Measurements from ENCODE around the gene CUX1. TPM values are rescaled to one million over a fixed set of nuclear protein-coding genes. Genes with fewer than 3 reads are reported as not detected.

CUX1 gene
- total RNA-seq, 1 donor from 2014 or later, result 101 TPM

DNA sequence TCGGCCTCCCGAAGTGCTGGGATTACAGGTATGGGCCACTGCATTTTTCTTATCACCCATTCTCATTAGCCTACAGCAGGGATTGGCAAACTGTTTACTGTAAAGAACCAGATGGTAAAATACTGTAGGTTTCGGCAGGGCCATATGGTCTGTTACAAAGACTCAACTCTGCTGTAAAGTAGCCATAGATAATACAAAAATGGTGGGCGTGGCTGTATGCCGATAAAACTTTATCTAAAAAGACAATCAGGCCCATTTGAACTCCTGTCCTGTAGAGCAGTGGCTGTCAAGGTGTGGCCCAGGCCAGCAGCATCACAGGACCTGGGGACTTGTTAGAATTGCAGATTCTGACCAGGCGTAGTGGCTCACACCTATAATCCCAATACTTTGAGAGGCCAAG is 134.3 kb downstream of the CUX1 start:
- intact Hi-C loops (cut with DNase I), result loop anchor here (2.0 to 10.0 kb wide), 4 partner anchors 17 to 173 kb away; partner anchors contain the start of gene CUX1
- H3K27ac ChIP-seq, result no peak overlapping the region

DNA sequence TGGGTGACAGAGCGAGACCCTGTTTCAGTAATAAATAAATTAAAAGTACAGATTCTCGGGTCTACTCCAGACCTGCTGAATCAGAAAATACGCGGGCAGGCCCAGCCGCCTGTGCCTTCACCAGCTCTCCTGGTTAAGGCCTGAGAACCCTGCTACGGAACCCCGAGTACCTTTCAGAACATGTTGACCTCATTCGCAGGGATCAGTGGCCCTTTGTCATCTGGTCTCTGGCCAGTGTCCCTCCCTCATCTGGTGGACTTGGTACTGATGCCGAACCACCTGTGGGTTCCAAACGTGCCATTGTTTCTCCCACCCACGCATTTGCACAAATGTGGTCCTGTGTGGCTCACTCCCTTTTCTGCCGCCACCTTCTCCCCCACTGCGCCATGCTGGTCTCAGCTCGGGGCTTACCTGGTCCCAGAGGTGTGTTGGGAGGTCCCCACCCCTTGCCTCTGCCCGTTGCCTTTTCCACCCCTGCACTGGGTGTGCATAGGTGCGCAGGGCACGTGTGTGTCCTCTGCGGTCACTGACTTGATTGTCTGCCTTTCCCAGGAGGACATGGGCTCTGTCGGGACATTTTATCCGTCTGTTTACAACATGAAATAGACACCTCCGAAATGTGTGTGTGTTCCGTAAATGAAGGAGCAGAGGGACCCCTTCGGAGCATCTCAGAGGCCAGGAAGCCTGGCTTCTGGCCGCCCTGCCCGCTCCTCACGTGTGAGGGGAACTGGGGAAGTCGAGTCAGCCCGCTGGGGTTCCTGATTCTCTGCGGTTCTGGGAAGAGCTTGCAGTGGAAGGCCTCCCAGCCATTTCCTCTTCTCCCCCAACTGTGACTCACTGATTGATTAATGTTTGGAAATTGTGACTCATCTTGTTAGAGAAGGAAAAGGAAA is 135.2 kb downstream of the CUX1 start:
- H3K9me3 ChIP-seq, result no peaks in the 10 kb centered on the region
- no peaks in the 10 kb centered on the region for H3K36me3 ChIP-seq
- H3K4me1 ChIP-seq, result peaks cover 4 to 32% of the 10 kb centered on the region in 2 donors
- intact Hi-C loops (cut with DNase I), result loop anchor here (2.0 to 10.0 kb wide), 4 partner anchors 18 to 172 kb away; partner anchors contain the start of gene CUX1
- TF ChIP-seq, protein P1, sequence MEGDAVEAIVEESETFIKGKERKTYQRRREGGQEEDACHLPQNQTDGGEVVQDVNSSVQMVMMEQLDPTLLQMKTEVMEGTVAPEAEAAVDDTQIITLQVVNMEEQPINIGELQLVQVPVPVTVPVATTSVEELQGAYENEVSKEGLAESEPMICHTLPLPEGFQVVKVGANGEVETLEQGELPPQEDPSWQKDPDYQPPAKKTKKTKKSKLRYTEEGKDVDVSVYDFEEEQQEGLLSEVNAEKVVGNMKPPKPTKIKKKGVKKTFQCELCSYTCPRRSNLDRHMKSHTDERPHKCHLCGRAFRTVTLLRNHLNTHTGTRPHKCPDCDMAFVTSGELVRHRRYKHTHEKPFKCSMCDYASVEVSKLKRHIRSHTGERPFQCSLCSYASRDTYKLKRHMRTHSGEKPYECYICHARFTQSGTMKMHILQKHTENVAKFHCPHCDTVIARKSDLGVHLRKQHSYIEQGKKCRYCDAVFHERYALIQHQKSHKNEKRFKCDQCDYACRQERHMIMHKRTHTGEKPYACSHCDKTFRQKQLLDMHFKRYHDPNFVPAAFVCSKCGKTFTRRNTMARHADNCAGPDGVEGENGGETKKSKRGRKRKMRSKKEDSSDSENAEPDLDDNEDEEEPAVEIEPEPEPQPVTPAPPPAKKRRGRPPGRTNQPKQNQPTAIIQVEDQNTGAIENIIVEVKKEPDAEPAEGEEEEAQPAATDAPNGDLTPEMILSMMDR (IDR thresholded peaks at IDR 0.05), result no peak
- no peak overlapping the region for H3K4me3 ChIP-seq
- no peaks in the 10 kb centered on the region for H3K27me3 ChIP-seq
- peak overlapping the region; percentile 58 to 82 for H3K27ac ChIP-seq
- DNase-seq (ENCODE audit: low spot score in 2 of 2), result peak in 1 of 2 donors; percentile 77

More for the DNA sequence above, 134.3 kb downstream of the CUX1 start:
- TF ChIP-seq, protein P1 (IDR thresholded peaks at IDR 0.05), result no peak
- Histone ChIP-seq H3K4me3 (no peak overlapping the region), H3K36me3 (no peaks in the 10 kb centered on the region), H3K9me3 (no peaks in the 10 kb centered on the region), H3K4me1 (peaks cover 4 to 32% of the 10 kb centered on the region in 2 donors), H3K27me3 (no peaks in the 10 kb centered on the region)
- no peak for DNase-seq (ENCODE audit: low spot score in 2 of 2)

DNA sequence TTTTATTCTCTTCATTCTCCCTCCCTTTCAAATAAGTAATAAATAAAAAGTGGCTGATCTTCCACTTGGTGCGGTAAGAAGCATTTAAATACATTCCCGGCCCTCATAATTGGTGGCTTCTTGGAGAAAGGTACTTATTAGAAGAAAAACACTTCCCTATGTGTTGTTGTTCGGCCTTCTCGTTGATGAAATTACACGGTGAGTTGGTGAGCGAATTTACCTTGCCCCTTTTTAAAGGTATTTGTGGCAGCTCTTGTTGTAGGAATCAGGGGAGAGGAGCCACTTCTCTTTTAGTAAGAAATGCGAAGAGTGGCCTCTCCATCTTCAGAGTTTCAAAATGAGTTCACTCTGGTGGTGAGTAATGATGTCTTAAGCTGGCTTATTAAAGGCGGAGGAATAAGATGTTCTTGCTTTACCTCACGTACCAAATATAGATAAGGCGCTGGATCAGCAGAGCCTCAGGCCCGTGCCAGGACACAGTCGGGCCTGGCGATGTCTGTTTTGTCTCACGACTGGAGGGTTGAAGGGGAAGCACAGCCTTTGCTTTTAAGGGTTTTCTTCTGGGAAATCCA is 135.9 kb downstream of the CUX1 start:
- Histone ChIP-seq H3K36me3 (no peaks in the 10 kb centered on the region), H3K4me3 (no peak overlapping the region), H3K4me1 (peaks cover 4 to 31% of the 10 kb centered on the region in 2 donors), H3K27me3 (no peaks in the 10 kb centered on the region), H3K9me3 (no peaks in the 10 kb centered on the region), H3K27ac (peak overlapping the region; percentile 58 to 82)
- intact Hi-C loops (cut with DNase I), result loop anchor here (2.0 to 10.0 kb wide), 4 partner anchors 19 to 171 kb away; partner anchors contain the start of gene CUX1
- TF ChIP-seq, protein P1 (IDR thresholded peaks at IDR 0.05), result no peak
- DNase-seq (ENCODE audit: low spot score in 2 of 2), result peak in 1 of 2 donors; percentile 83

DNA sequence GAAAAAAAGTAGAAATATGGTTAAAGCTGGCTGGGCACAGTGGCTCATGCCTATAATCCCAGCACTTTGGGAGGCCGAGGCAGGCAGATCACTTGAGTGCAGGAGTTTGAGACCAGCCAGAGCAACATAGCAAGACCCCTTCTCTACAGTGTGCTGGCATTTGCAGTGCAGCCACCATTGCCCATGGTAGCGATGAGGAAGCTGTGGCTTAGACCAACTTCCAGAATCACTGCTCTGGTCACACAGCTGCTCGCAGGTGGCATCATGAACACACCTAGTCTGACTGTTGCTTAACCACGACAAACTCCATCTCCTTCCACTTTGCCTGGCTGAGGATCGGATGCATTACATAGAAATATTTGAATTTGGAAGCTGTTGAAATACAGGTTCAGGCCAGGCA is 137.1 kb downstream of the CUX1 start:
- H3K27me3 ChIP-seq, result no peaks in the 10 kb centered on the region
- H3K36me3 ChIP-seq, result no peaks in the 10 kb centered on the region
- DNase-seq (ENCODE audit: low spot score in 2 of 2), result no peak
- H3K4me3 ChIP-seq, result no peak overlapping the region
- peak overlapping the region in 1 of 2 donors; percentile 58 for H3K27ac ChIP-seq
- TF ChIP-seq, protein P1 (IDR thresholded peaks at IDR 0.05), result no peak
- no peaks in the 10 kb centered on the region for H3K9me3 ChIP-seq
- intact Hi-C loops (cut with DNase I), result loop anchor here (5.0 to 10.0 kb wide), 3 partner anchors 72 to 170 kb away; partner anchors contain the start of gene CUX1
- peaks cover 4 to 27% of the 10 kb centered on the region in 2 donors for H3K4me1 ChIP-seq

DNA sequence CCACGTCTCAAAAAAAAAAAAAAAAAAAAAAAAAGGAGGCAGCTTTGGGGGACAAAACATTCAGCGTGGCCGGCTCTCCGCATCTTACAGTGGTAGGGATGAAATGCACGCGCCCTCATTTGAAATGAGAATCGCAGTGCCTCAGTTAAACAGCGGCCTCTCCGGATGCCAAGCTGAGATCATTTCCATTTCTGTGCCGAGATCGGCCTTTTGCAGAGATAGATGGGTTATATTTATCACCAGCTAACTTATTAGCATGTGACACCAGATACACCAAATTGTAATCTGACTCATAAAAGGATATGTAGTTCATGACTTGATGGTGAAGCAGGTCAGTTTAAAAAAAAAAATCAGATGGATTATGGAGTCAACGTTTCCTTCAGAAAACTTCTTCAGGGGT is 138.7 kb downstream of the CUX1 start:
- H3K27me3 ChIP-seq, result no peaks in the 10 kb centered on the region
- intact Hi-C loops (cut with DNase I), result loop anchor here (5.0 to 10.0 kb wide), 2 partner anchors 56 to 169 kb away; no protein-coding TSS in a partner anchor
- H3K36me3 ChIP-seq, result no peaks in the 10 kb centered on the region
- TF ChIP-seq, protein P1 (IDR thresholded peaks at IDR 0.05), result no peak
- no peak overlapping the region for H3K4me3 ChIP-seq
- H3K4me1 ChIP-seq, result peaks cover 4 to 22% of the 10 kb centered on the region in 2 donors
- DNase-seq (ENCODE audit: low spot score in 2 of 2), result no peak
- no peak overlapping the region for H3K27ac ChIP-seq
- H3K9me3 ChIP-seq, result no peaks in the 10 kb centered on the region
